ENCODE data around the gene MAU2. TPM values are rescaled to one million over a fixed set of nuclear protein-coding genes. Genes with fewer than 3 reads are reported as not detected.

Gene MAU2
- total and polyA plus RNA-seq, 10 of the 15 experiments (the other 5 are each of a cell fraction or from before 2014, with no cell fraction given): 1.8 to 47.2 (median 22.1) TPM

DNA sequence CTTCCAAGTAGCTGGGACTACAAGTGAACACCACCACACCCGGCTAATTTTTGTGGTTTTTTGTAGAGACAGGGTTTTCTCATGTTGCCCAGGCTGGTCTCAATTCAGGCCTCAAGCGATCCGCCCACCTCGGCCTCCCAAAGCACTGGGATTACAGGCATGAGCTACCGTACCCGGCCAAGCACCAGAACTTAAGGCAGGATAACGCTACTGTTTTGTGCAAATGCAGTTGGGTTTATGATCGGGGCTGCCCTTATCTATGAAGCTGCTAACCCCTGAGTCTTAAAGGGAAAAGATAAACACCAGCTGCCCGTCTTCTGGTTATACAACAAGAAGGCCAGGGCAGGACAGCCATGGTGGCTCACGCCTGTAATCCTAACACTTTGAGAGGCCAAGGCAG is 34.9 kb upstream of the MAU2 start:
- Histone ChIP-seq H4K20me1 (ENCODE audit: control insufficient read depth, insufficient read depth) (no peaks in the 10 kb centered on the region), H3K27ac (ENCODE audit: control insufficient read depth, insufficient read depth) (no peak overlapping the region), H3K4me3 (no peak overlapping the region), H3K79me2 (ENCODE audit: control insufficient read depth, insufficient read depth, low read length) (no peaks in the 10 kb centered on the region), H3K36me3 (ENCODE audit: control insufficient read depth in 2 of 2, insufficient read depth in 2 of 2, low read length in 1 of 2) (peaks cover 2 to 10% of the 10 kb centered on the region in 2 experiments; a peak in 3 of 4 replicates), H3K27me3 (replicated peaks in 1 of 2; ENCODE audit: control insufficient read depth in 2 of 2, insufficient read depth in 2 of 2, low read length in 1 of 2) (no peaks in the 10 kb centered on the region), H3K9ac (ENCODE audit: control insufficient read depth, insufficient read depth, low read length) (no peak overlapping the region), H2AFZ (ENCODE audit: control insufficient read depth, low read depth, low read length) (no peak overlapping the region), H3K4me1 (ENCODE audit: control insufficient read depth, insufficient read depth, low read length) (no peaks in the 10 kb centered on the region), H3K4me2 (ENCODE audit: control insufficient read depth, insufficient read depth) (no peak overlapping the region), H3K9me3 (replicated peaks; ENCODE audit: control insufficient read depth, insufficient read depth, low read length) (no peaks in the 10 kb centered on the region)
- in situ Hi-C loops (cut with MboI): no loop called here
- TF ChIP-seq, protein P1, sequence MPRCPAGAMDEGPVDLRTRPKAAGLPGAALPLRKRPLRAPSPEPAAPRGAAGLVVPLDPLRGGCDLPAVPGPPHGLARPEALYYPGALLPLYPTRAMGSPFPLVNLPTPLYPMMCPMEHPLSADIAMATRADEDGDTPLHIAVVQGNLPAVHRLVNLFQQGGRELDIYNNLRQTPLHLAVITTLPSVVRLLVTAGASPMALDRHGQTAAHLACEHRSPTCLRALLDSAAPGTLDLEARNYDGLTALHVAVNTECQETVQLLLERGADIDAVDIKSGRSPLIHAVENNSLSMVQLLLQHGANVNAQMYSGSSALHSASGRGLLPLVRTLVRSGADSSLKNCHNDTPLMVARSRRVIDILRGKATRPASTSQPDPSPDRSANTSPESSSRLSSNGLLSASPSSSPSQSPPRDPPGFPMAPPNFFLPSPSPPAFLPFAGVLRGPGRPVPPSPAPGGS (IDR thresholded peaks at IDR 0.05; ENCODE audit: borderline replicate concordance, insufficient read depth, low read depth, low read length, poor library complexity, severe bottlenecking): no peak
- TF ChIP-seq ZNF217 (IDR thresholded peaks at IDR 0.05) (no peak), KLF5 (IDR thresholded peaks at IDR 0.05; ENCODE audit: partially characterized antibody) (no peak), JUND (IDR thresholded peaks at IDR 0.05; ENCODE audit: low read depth, low read length) (no peak), ZBED1 (IDR thresholded peaks at IDR 0.05; ENCODE audit: borderline replicate concordance) (no peak), PML (IDR thresholded peaks at IDR 0.05; ENCODE audit: low read length) (no peak), CREM (IDR thresholded peaks at IDR 0.05; ENCODE audit: low read depth) (no peak), KAT2A (conservative IDR thresholded peaks at IDR 0.05; ENCODE audit: control insufficient read depth, low read depth, low read length) (no peak), ZSCAN29 (IDR thresholded peaks at IDR 0.05) (no peak), ASH2L (IDR thresholded peaks at IDR 0.05; ENCODE audit: borderline replicate concordance, low read depth) (no peak), TBL1XR1 (IDR thresholded peaks at IDR 0.05; ENCODE audit: low read depth, low read length) (no peak), SRF (IDR thresholded peaks at IDR 0.05; ENCODE audit: low read depth in 2 of 2, low read length in 2 of 2) (no peak), RAD51 (IDR thresholded peaks at IDR 0.05) (no peak), ATF7 (IDR thresholded peaks at IDR 0.05; ENCODE audit: low read depth) (no peak)
- TF ChIP-seq, protein P2, sequence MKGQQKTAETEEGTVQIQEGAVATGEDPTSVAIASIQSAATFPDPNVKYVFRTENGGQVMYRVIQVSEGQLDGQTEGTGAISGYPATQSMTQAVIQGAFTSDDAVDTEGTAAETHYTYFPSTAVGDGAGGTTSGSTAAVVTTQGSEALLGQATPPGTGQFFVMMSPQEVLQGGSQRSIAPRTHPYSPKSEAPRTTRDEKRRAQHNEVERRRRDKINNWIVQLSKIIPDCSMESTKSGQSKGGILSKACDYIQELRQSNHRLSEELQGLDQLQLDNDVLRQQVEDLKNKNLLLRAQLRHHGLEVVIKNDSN (IDR thresholded peaks at IDR 0.05; ENCODE audit: borderline replicate concordance, extremely low read length, insufficient read depth, low read depth, low read length): no peak
- FAIRE-seq: no peak
- ChIA-PET POLR2A (no interaction called here), CTCF (no interaction called here), SMC1A (ENCODE audit: uncharacterized antibody, unreplicated experiment) (interaction anchor here (0.7 kb wide), 1 partner anchor 66 kb away, joined by 3 read pairs; no protein-coding TSS in a partner anchor), RAD21 (ENCODE audit: unreplicated experiment) (no interaction called here)
- 97% methylated on average over 10 of the region's 10 CpGs for WGBS (ENCODE audit: insufficient coverage, insufficient replicate concordance, low lambda C conversion rate, missing lambda C conversion rate)
- no TSS peak for BruUV-seq (replicated peaks)
- DNase-seq (ENCODE audit: low read depth, low spot score): no peak
- no peak for ATAC-seq
- intact Hi-C loops (cut with micrococcal nuclease; ENCODE audit: unreplicated experiment): no loop called here
